Esophagus squamous epithelium (tissue), 5 donors: Measurements from ENCODE around the gene SH2D6. TPM values are rescaled to one million over a fixed set of nuclear protein-coding genes. Genes with fewer than 3 reads are reported as not detected.

ENCODE experiments used
- DNase-seq: peaks from one replicate; lab custom pipeline; 2025; lab: John Stamatoyannopoulos, UW
- H3K27ac ChIP-seq, 4 donors: fragments of 200-600 bp; sonication (generic); one replicate each; pipeline ENCODE4 v1.5.1; 2016 to 2019; ENCODE audit warnings: mild to moderate bottlenecking in 1 of 4
- H3K27me3 ChIP-seq, 4 donors: fragments of 200-600 bp; sonication (generic); 1 replicate in 3 of 4; 2 replicates in 1 of 4; pipeline versions ENCODE4 v1.5.1 to v1.6.0; 2017 to 2021; ENCODE audit warnings: antibody characterized with exemption in 1 of 4
- H3K36me3 ChIP-seq, 3 donors: fragments of 200-600 bp; sonication (generic); one replicate each; pipeline ENCODE4 v1.5.1; 2016 to 2019
- H3K4me1 ChIP-seq, 3 donors: fragments of 200-600 bp; sonication (generic); one replicate each; pipeline ENCODE4 v1.5.1; 2017 to 2019
- H3K4me3 ChIP-seq, 4 donors: fragments of 200-600 bp; sonication (generic); 1 replicate in 3 of 4; 2 replicates in 1 of 4; pipeline ENCODE4 v1.5.1; 2016 to 2019; ENCODE audit warnings: mild to moderate bottlenecking in 2 of 4, moderate library complexity in 1 of 4
- H3K9me3 ChIP-seq, 3 donors: fragments of 200-600 bp; sonication (generic); one replicate each; pipeline ENCODE4 v1.5.1; 2016 to 2019
- CTCF ChIP-seq, 6 experiments: fragments of 450-650 bp in 4 of 6; fragments of 200-600 bp in 2 of 6; sonication (generic) in 2 of 6; IDR thresholded peaks; one replicate each; pipeline ENCODE4 v1.5.1; 2016 to 2019; ENCODE audit warnings: antibody characterized with exemption in 6 of 6, mild to moderate bottlenecking in 4 of 6, moderate library complexity in 4 of 6
- POLR2A ChIP-seq, 4 donors: fragments of 450-650 bp; IDR thresholded peaks; one replicate each; pipeline ENCODE4 v1.6.1; 2017; ENCODE audit warnings: antibody characterized with exemption in 4 of 4, mild to moderate bottlenecking in 4 of 4, moderate library complexity in 3 of 4
- WGBS, 2 donors: methylation state at CpG; one replicate each; pipeline ENCODE4 v1.1.5; 2018; 5-methylcytosine and 5-hydroxymethylcytosine counted together
- intact Hi-C: fragments of 100-400 bp; cut with DNase I; formaldehyde crosslinking; loops from one replicate; pipeline ENCODE4 v1.15.0; 2022
- total RNA-seq, 4 donors: library from RNA; depleted of rRNA; stranded (reverse); fragments of >200 nt; gene quantifications; one replicate each; pipeline ENCODE4 v1.1.0, GENCODE V29; 2016
- donor health status: DM: yes; HTN: yes; CAD: no.

Gene SH2D6
- total RNA-seq, 4 donors from 2014 or later, result 0.50 TPM; not detected in 3

- no peaks in the 10 kb centered on the region for H3K9me3 ChIP-seq
- WGBS, 2 donors, result 61 to 80% methylated on average over 4 of the region's 4 CpGs
Measured at GRCh38 chr2:85441864-85442263, 23.4 kb downstream of the SH2D6 start.

GRCh38 chr2:85444629-85445172 is 26.2 kb downstream of the SH2D6 start:
- no peak for TF ChIP-seq POLR2A (IDR thresholded peaks at IDR 0.05)
- TF ChIP-seq CTCF (IDR thresholded peaks at IDR 0.05), result no peak
- intact Hi-C loops, result no loop called here
- H3K4me3 ChIP-seq, result no peak overlapping the region
- WGBS, 2 donors, result 75 to 91% methylated on average over 6 of the region's 6 CpGs
- no peaks in the 10 kb centered on the region for H3K36me3 ChIP-seq
- H3K4me1 ChIP-seq, result peaks cover 10 to 20% (median 15%) of the 10 kb centered on the region in 3 donors
- peak overlapping the region in 3 of 4 donors; percentile 64 to 81 (median 69) for H3K27ac ChIP-seq
- no peak for DNase-seq
- H3K9me3 ChIP-seq, result no peaks in the 10 kb centered on the region
- H3K27me3 ChIP-seq, result no peaks in the 10 kb centered on the region

More at GRCh38 chr2:85441864-85442263, 23.4 kb downstream of the SH2D6 start:
- H3K27ac ChIP-seq, result no peak overlapping the region
- no peaks in the 10 kb centered on the region for H3K36me3 ChIP-seq
- H3K4me3 ChIP-seq, result no peak overlapping the region
- no peaks in the 10 kb centered on the region for H3K27me3 ChIP-seq
- H3K4me1 ChIP-seq, result peaks cover 28 to 46% (median 33%) of the 10 kb centered on the region in 3 donors
- TF ChIP-seq CTCF (IDR thresholded peaks at IDR 0.05) (no peak), POLR2A (IDR thresholded peaks at IDR 0.05) (peak in 1 of 4 donors; percentile 8)
- intact Hi-C loops, result no loop called here
- DNase-seq, result no peak

- Histone ChIP-seq H3K27ac (peak overlapping the region; percentile 37 to 81 (median 66)), H3K4me3 (no peak overlapping the region), H3K36me3 (no peaks in the 10 kb centered on the region), H3K27me3 (no peaks in the 10 kb centered on the region), H3K9me3 (no peaks in the 10 kb centered on the region), H3K4me1 (peaks cover 10 to 20% (median 15%) of the 10 kb centered on the region in 3 donors)
- 84 to 95% methylated on average over 3 to 4 of the region's 5 CpGs for WGBS, 2 donors
- intact Hi-C loops, result no loop called here
- TF ChIP-seq POLR2A (IDR thresholded peaks at IDR 0.05) (no peak), CTCF (IDR thresholded peaks at IDR 0.05) (no peak)
- no peak for DNase-seq
Measured at GRCh38 chr2:85445316-85446295, 27.1 kb downstream of the SH2D6 start.

- Histone ChIP-seq H3K27me3 (no peaks in the 10 kb centered on the region), H3K9me3 (no peaks in the 10 kb centered on the region), H3K4me3 (no peak overlapping the region), H3K27ac (peak overlapping the region; percentile 37 to 81 (median 66)), H3K36me3 (no peaks in the 10 kb centered on the region), H3K4me1 (peaks cover 10 to 20% (median 15%) of the 10 kb centered on the region in 3 donors)
- no peak for TF ChIP-seq CTCF (IDR thresholded peaks at IDR 0.05)
- no peak for TF ChIP-seq POLR2A (IDR thresholded peaks at IDR 0.05)
- WGBS, 2 donors, result 81 to 91% methylated on average over 8 to 10 of the region's 14 CpGs
- no peak for DNase-seq
- intact Hi-C loops, result no loop called here
Measured at GRCh38 chr2:85446296-85447221, 28.0 kb downstream of the SH2D6 start.
